NCI-H1048 (cell line): ENCODE measurements around the gene HSBP1.

ENCODE experiments used
- DNase-seq: peaks from one replicate; lab custom pipeline; 2025; lab: John Stamatoyannopoulos, UW

HSBP1 gene

GRCh38 chr16:83840060-83840617 is 32.4 kb downstream of the HSBP1 start:
- no peak for DNase-seq

- no peak for DNase-seq
These were observed 34.5 kb downstream of the HSBP1 start for GRCh38 chr16:83842291-83842690.

- DNase-seq: no peak
These were observed 35.2 kb downstream of the HSBP1 start for GRCh38 chr16:83842756-83843507.

- DNase-seq: no peak
These were observed 35.9 kb downstream of the HSBP1 start for GRCh38 chr16:83843657-83844056.

GRCh38 chr16:83845263-83845662 is 37.5 kb downstream of the HSBP1 start:
- no peak for DNase-seq

GRCh38 chr16:83847371-83848225 is 39.8 kb downstream of the HSBP1 start:
- no peak for DNase-seq

- DNase-seq: no peak
These were observed 41.6 kb downstream of the HSBP1 start for GRCh38 chr16:83849421-83849820.

- no peak for DNase-seq
These were observed 43.2 kb downstream of the HSBP1 start for GRCh38 chr16:83850947-83851346.

GRCh38 chr16:83851473-83851872 is 43.7 kb downstream of the HSBP1 start:
- no peak for DNase-seq

GRCh38 chr16:83852774-83853173 is 45.0 kb downstream of the HSBP1 start:
- no peak for DNase-seq

GRCh38 chr16:83853834-83854233 is 46.1 kb downstream of the HSBP1 start:
- no peak for DNase-seq

GRCh38 chr16:83854420-83854819 is 46.6 kb downstream of the HSBP1 start:
- no peak for DNase-seq

- DNase-seq: no peak
These were observed 49.0 kb downstream of the HSBP1 start for GRCh38 chr16:83856792-83857191.

- DNase-seq: no peak
These were observed 51.5 kb downstream of the HSBP1 start for GRCh38 chr16:83859265-83859664.

- DNase-seq: no peak
These were observed 54.9 kb downstream of the HSBP1 start for GRCh38 chr16:83862661-83863060.

GRCh38 chr16:83863682-83864081 is 55.9 kb downstream of the HSBP1 start:
- DNase-seq: no peak
